Pons (tissue), 1 donor: ENCODE data around the gene PRRT4.

Source experiments
- DNase-seq: peaks from one replicate; pipeline ENCODE4 v3.0.0-alpha.2; 2016; ENCODE audit warnings: low spot score

Gene PRRT4

GRCh38 chr7:128344431-128344774 lies 17.1 kb downstream of the PRRT4 start:
- DNase-seq: no peak

GRCh38 chr7:128343554-128344430 lies 17.7 kb downstream of the PRRT4 start, which contains the start of gene RBM28:
TSS of gene RBM28 (minus strand) at chr7:128343908. CDS start at chr7:128343793, 115 bp downstream.
- peak; percentile 87 for DNase-seq

- DNase-seq: no peak
Measured at GRCh38 chr7:128341733-128342132, 19.8 kb downstream of the PRRT4 start.

- no peak for DNase-seq
Measured at GRCh38 chr7:128335730-128336129, 25.8 kb downstream of the PRRT4 start.

- no peak for DNase-seq
Measured at GRCh38 chr7:128324368-128324680, 37.2 kb downstream of the PRRT4 start.

GRCh38 chr7:128323459-128324367 lies 37.8 kb downstream of the PRRT4 start:
- no peak for DNase-seq

- DNase-seq: no peak
Measured at GRCh38 chr7:128323040-128323439, 38.5 kb downstream of the PRRT4 start.

GRCh38 chr7:128322040-128322643 lies 39.3 kb downstream of the PRRT4 start:
- peak; percentile 62 for DNase-seq

GRCh38 chr7:128321044-128321422 lies 40.5 kb downstream of the PRRT4 start:
- no peak for DNase-seq

GRCh38 chr7:128318691-128319090 lies 42.8 kb downstream of the PRRT4 start:
- DNase-seq: no peak

- no peak for DNase-seq
Measured at GRCh38 chr7:128311013-128311412, 50.5 kb downstream of the PRRT4 start.

GRCh38 chr7:128310499-128310898 lies 51.0 kb downstream of the PRRT4 start:
- no peak for DNase-seq

GRCh38 chr7:128309976-128310375 lies 51.5 kb downstream of the PRRT4 start:
- no peak for DNase-seq

GRCh38 chr7:128309124-128309523 lies 52.4 kb downstream of the PRRT4 start:
- DNase-seq: no peak

GRCh38 chr7:128307061-128307460 lies 54.4 kb downstream of the PRRT4 start:
- no peak for DNase-seq

- peak; percentile 85 for DNase-seq
Measured at GRCh38 chr7:128304212-128304611, 57.3 kb downstream of the PRRT4 start.

- no peak for DNase-seq
Measured at GRCh38 chr7:128303643-128304042, 57.8 kb downstream of the PRRT4 start.

- DNase-seq: no peak
Measured at GRCh38 chr7:128303133-128303532, 58.4 kb downstream of the PRRT4 start.

GRCh38 chr7:128302139-128302538 lies 59.4 kb downstream of the PRRT4 start:
- DNase-seq: no peak
